Measurements from ENCODE around the gene ZFAND6.

The ZFAND6 gene

DNA sequence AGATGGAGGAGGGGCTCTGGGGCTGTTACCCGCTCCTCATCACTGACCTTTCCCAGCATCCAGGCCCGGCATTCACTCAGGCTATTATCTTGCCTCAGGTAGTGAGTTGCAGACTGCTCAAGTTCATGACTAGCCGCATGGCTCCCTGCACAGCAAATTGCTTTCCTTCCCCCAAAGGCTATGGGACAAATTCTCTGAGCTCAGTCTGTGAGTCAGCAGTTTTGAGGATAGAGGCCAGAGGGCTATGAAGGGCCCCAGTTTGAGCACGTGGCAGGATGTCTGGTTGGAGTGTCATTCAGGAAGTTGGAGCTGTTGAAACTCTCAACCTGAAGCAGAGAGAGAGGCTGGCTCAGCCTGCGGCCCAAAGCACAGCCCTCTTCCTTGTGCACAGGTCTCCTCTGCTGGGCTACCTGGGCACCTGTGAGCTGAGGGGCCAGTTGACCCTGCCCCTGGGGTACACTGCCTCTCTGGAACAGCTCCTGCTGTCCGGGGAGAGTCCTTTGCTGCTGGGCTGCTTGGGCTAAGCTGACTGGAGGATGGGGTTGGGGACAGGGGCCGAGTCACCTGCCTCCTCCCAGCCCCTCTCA, 101.2 kb downstream of the ZFAND6 start (continued):
- TF ChIP-seq TSHZ2 (CRISPR knock-in tag; IDR thresholded peaks at IDR 0.05), result no peak
- no peak for TF ChIP-seq ARNTL (CRISPR knock-in tag; IDR thresholded peaks at IDR 0.05; ENCODE audit: borderline replicate concordance, low read depth)
- TF ChIP-seq, protein P1, sequence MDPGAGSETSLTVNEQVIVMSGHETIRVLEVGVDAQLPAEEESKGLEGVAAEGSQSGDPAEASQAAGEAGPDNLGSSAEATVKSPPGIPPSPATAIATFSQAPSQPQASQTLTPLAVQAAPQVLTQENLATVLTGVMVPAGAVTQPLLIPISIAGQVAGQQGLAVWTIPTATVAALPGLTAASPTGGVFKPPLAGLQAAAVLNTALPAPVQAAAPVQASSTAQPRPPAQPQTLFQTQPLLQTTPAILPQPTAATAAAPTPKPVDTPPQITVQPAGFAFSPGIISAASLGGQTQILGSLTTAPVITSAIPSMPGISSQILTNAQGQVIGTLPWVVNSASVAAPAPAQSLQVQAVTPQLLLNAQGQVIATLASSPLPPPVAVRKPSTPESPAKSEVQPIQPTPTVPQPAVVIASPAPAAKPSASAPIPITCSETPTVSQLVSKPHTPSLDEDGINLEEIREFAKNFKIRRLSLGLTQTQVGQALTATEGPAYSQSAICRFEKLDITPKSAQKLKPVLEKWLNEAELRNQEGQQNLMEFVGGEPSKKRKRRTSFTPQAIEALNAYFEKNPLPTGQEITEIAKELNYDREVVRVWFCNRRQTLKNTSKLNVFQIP (CRISPR knock-in tag; IDR thresholded peaks at IDR 0.05; ENCODE audit: borderline replicate concordance, low read depth), result no peak
- TF ChIP-seq GLIS3 (CRISPR knock-in tag; IDR thresholded peaks at IDR 0.05), result no peak
- no peak for TF ChIP-seq TOX (CRISPR knock-in tag; IDR thresholded peaks at IDR 0.05; ENCODE audit: borderline replicate concordance)

GRCh38 chr15:80161468-80162016, 102.1 kb downstream of the ZFAND6 start:
- TF ChIP-seq GLIS3 (CRISPR knock-in tag; IDR thresholded peaks at IDR 0.05), result no peak
- ATAC-seq, result no peak

DNA sequence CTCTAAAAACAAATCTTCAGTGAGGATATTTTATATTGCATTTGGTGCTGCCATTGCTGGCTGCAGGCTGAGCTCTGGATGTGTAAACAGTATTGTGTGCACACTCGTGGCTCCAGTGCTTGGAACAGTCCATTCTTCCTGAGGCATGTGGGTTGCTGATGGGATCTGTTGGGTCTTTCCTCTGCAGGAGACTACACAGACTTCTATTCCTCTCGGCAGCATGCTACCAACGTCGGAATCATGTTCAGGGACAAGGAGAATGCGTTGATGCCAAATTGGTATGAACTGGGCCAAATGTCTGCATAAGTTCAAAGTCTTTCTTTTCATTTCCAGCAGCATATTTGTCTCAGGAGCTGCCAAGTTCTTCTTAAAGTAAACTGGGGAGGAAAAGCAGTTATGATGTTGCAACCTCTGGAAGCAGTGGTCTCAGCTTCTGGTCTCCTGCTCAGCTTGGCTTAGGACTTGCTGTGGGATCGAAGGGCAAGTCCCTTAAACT, 102.6 kb downstream of the ZFAND6 start:
- no peak for ATAC-seq
- no peak for TF ChIP-seq CSDC2 (CRISPR knock-in tag; IDR thresholded peaks at IDR 0.05)

DNA sequence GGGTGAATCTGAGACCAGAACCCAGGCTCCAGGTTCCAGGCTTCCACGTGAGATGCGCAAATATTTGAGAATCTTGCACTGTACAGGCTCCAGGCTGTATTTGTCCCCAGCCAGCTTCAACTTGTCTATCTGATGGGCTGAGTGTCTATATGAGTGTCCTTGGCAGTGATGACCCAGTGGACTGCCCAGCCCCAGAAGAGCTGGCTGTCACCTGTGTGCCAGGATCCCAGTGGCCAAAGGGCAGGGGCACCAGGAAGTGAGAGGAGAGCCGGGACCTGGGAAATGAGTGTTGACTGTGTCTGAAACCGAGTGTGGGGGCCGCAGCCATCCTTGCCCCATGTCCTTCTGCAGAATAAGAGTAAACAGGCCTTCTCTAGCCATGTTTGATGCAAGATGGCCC, 103.7 kb downstream of the ZFAND6 start:
- TF ChIP-seq SNAI2 (CRISPR knock-in tag; IDR thresholded peaks at IDR 0.05) (no peak), ZC3H10 (CRISPR knock-in tag; IDR thresholded peaks at IDR 0.05) (no peak), ESRRG (CRISPR knock-in tag; IDR thresholded peaks at IDR 0.05) (no peak), ZNF70 (CRISPR knock-in tag; IDR thresholded peaks at IDR 0.05) (no peak), ARNTL (CRISPR knock-in tag; IDR thresholded peaks at IDR 0.05; ENCODE audit: borderline replicate concordance, low read depth) (no peak), RARB (CRISPR knock-in tag; IDR thresholded peaks at IDR 0.05) (no peak), CSRNP3 (CRISPR knock-in tag; IDR thresholded peaks at IDR 0.05) (no peak), ISL1 (CRISPR knock-in tag; IDR thresholded peaks at IDR 0.05) (no peak), PATZ1 (CRISPR knock-in tag; IDR thresholded peaks at IDR 0.05; ENCODE audit: borderline replicate concordance) (no peak), ZFP3 (CRISPR knock-in tag; IDR thresholded peaks at IDR 0.05) (no peak), TCF4 (CRISPR knock-in tag; IDR thresholded peaks at IDR 0.05; ENCODE audit: borderline replicate concordance) (no peak), ZNF565 (CRISPR knock-in tag; conservative IDR thresholded peaks at IDR 0.05; ENCODE audit: low read depth) (no peak), CREB5 (CRISPR knock-in tag; IDR thresholded peaks at IDR 0.05; ENCODE audit: low read depth) (no peak), TSHZ2 (CRISPR knock-in tag; IDR thresholded peaks at IDR 0.05) (no peak), ZFP30 (CRISPR knock-in tag; IDR thresholded peaks at IDR 0.05) (no peak)
- TF ChIP-seq, protein P1 (CRISPR knock-in tag; IDR thresholded peaks at IDR 0.05; ENCODE audit: borderline replicate concordance, low read depth), result no peak
- no peak for ATAC-seq

All from SK-N-SH treated with all-trans-retinoic acid at 6 μM for 48 hours (cell line).